GM12874 (cell line): ENCODE measurements around the gene CAMK2D.

Source experiments
- CTCF ChIP-seq: IDR thresholded peaks from 2 replicates; pipeline ENCODE4 v1.5.1; 2011; ENCODE audit warnings: low read depth, mild to moderate bottlenecking, control low read depth, low read length, moderate library complexity; ENCODE audit not compliant: insufficient read depth

CAMK2D gene

DNA sequence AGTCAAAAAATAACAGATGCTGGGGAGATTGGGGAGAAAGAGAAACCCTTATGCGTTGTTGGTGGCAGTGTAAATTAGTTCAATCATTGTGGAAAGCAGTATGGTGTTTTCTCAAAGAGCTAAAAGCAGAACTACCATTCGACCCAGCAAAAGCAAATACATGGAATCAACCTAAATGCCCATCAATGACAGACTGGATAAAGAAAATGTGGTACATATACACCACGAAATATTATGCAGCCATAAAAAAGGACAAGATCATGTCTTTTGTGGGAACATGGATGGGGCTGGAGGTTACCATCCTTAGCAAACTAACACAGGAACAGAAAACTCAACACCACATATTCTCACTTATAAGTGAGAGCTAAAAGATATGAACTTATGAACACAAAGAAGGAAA lies 188.9 kb downstream of the CAMK2D start:
- TF ChIP-seq CTCF: no peak

GRCh38 chr4:113566015-113566795 lies 195.3 kb downstream of the CAMK2D start:
- no peak for TF ChIP-seq CTCF

DNA sequence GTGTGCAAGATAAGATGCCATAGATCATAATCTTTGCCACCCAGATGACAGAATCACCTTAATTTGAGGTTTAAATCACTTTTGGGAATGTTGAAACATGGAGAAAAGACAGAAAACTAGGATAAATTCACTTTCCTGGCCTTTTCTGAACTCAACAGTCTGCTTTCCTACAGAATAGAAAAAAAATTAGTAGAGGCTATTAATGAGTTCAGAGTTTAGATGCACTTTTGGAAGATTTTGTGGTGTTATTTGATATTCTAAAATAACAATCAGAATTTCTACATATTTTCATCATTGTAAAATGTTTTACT lies 195.9 kb downstream of the CAMK2D start:
- no peak for TF ChIP-seq CTCF

- TF ChIP-seq CTCF: no peak
These were observed 197.0 kb downstream of the CAMK2D start for GRCh38 chr4:113564493-113564892.

- no peak for TF ChIP-seq CTCF
These were observed 197.7 kb downstream of the CAMK2D start for GRCh38 chr4:113563691-113564378.

DNA sequence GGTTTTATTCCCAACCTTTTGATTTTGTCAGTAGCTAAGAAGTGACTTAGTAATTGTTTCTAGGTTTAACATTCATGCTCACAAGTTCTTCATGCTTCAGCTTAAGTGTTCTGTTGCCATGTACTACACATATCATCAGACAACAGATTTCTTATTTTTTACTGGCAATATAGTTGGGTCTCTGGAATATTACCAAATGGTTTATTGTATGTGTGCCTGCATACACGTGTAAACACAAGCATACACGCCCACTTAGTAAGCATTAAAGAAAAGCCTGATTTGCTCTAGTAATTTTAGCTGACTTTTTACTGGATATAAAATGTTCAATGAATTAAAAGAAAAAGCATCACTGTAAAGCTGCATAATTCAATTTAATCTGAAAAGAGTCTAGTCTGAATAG lies 199.8 kb downstream of the CAMK2D start:
- TF ChIP-seq CTCF: no peak

DNA sequence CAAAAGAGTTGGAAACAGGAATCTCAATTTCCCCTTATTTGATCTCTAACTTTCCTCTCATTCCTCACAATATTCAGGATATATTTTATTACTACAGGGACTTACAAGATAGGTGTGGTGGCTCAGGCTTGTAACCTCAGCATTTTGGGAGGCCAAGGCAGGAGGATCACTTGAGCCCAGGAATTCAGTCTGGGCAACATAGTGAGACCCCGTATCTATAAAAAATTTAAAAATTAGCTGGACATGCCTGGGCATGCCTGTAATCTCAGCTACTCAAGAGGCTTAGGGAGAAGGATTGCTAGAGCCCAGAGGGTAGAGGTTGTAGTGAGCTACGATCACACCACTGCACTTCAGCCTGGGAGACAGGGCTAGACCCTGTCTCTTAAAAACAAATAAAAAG lies 200.4 kb downstream of the CAMK2D start:
- no peak for TF ChIP-seq CTCF
